ENCODE measurements around the gene IPO13.
A peak's percentile ranks its signal among the peaks of the same experiment; 100 is the strongest.

IPO13 gene

GRCh38 chr1:43974443-43975248 is 27.9 kb downstream of the IPO13 start, which contains the start of gene ATP6V0B:
TSS of gene ATP6V0B (plus strand) at chr1:43974960. CDS start at chr1:43975041, 81 bp downstream.
- peak; percentile 90 for DNase-seq

GRCh38 chr1:43975249-43975961 is 28.7 kb downstream of the IPO13 start:
- no peak for DNase-seq

GRCh38 chr1:43976045-43976444 is 29.3 kb downstream of the IPO13 start:
- no peak for DNase-seq

GRCh38 chr1:43976890-43977289 is 30.1 kb downstream of the IPO13 start:
- no peak for DNase-seq

- DNase-seq = no peak
Measured at GRCh38 chr1:43977376-43978263, 30.9 kb downstream of the IPO13 start.

GRCh38 chr1:43978264-43978550 is 31.5 kb downstream of the IPO13 start:
- DNase-seq = no peak

- DNase-seq = peak; percentile 35
Measured at GRCh38 chr1:43978551-43979260, 32.0 kb downstream of the IPO13 start, which contains the start of gene B4GALT2. TSS of gene B4GALT2 (plus strand) at chr1:43979210. CDS start at chr1:43981161, 1,951 bp downstream.

- no peak for DNase-seq
Measured at GRCh38 chr1:43979261-43979527, 32.4 kb downstream of the IPO13 start.

- DNase-seq = peak; percentile 19
Measured at GRCh38 chr1:43979528-43980254, 32.9 kb downstream of the IPO13 start.

GRCh38 chr1:43980255-43981134 is 33.7 kb downstream of the IPO13 start:
- no peak for DNase-seq

GRCh38 chr1:43981135-43981491 is 34.4 kb downstream of the IPO13 start:
- no peak for DNase-seq

GRCh38 chr1:43981636-43982035 is 34.9 kb downstream of the IPO13 start:
- DNase-seq = no peak

GRCh38 chr1:43982241-43982640 is 35.5 kb downstream of the IPO13 start:
- no peak for DNase-seq

- no peak for DNase-seq
Measured at GRCh38 chr1:43982808-43983207, 36.1 kb downstream of the IPO13 start.

GRCh38 chr1:43983253-43983899 is 36.6 kb downstream of the IPO13 start:
- DNase-seq = no peak

GRCh38 chr1:43984855-43985254 is 38.1 kb downstream of the IPO13 start:
- no peak for DNase-seq

GRCh38 chr1:43985984-43986595 is 39.3 kb downstream of the IPO13 start:
- no peak for DNase-seq

GRCh38 chr1:43986712-43987111 is 40.0 kb downstream of the IPO13 start:
- DNase-seq = no peak

GRCh38 chr1:43987159-43987902 is 40.6 kb downstream of the IPO13 start:
- DNase-seq = no peak

All from NCI-H1105 treated with DMSO at 0.1 percent for 48 hours (cell line).